MM.1S (cell line): Measurements from ENCODE around the gene AGPAT3.

Source experiments
- DNase-seq: peaks from one replicate; pipeline ENCODE4 v3.0.0-alpha.2; 2015
- H2AFZ ChIP-seq: fragments of 300-600 bp; sonication (generic); 2 replicates; pipeline ENCODE4 v1.6.0; 2016; ENCODE audit warnings: antibody characterized with exemption, low read length
- H3F3A ChIP-seq: fragments of 300-600 bp; sonication (generic); 2 replicates; pipeline ENCODE4 v1.6.1; 2016; ENCODE audit warnings: mild to moderate bottlenecking, antibody characterized with exemption, low read length, moderate library complexity, mixed read lengths; ENCODE audit not compliant: insufficient read depth
- H3K27ac ChIP-seq: fragments of 300-600 bp; sonication (generic); 2 replicates; pipeline ENCODE4 v1.5.1; 2016; ENCODE audit warnings: mild to moderate bottlenecking, low read length
- H3K27me3 ChIP-seq: fragments of 300-600 bp; sonication (generic); replicated peaks from 2 replicates; pipeline ENCODE4 v1.6.0; 2016; ENCODE audit warnings: low read length; ENCODE audit not compliant: insufficient read depth
- H3K36me3 ChIP-seq: fragments of 300-600 bp; sonication (generic); replicated peaks from 2 replicates; pipeline ENCODE4 v1.6.1; 2016; ENCODE audit warnings: mild to moderate bottlenecking, low read length, mixed read lengths; ENCODE audit not compliant: insufficient read depth
- H3K4me1 ChIP-seq: fragments of 300-600 bp; sonication (generic); 2 replicates; pipeline ENCODE4 v1.6.1; 2016; ENCODE audit warnings: low read length, mixed read lengths
- H3K4me2 ChIP-seq: fragments of 300-600 bp; sonication (generic); 2 replicates; pipeline ENCODE4 v1.6.0; 2016; ENCODE audit warnings: low read depth, low read length
- H3K4me3 ChIP-seq: fragments of 300-600 bp; sonication (generic); 2 replicates; pipeline ENCODE4 v1.5.1; 2016; ENCODE audit warnings: low read length, mixed read lengths
- H3K79me2 ChIP-seq: fragments of 300-600 bp; sonication (generic); 2 replicates; pipeline ENCODE4 v1.6.1; 2016; ENCODE audit warnings: mixed run types, low read length, mixed read lengths
- H3K9ac ChIP-seq: fragments of 300-600 bp; sonication (generic); 2 replicates; pipeline ENCODE4 v1.6.1; 2016; ENCODE audit warnings: low read length, mixed read lengths
- H3K9me2 ChIP-seq: fragments of 300-600 bp; sonication (generic); replicated peaks from 2 replicates; pipeline ENCODE4 v1.6.1; 2016; ENCODE audit warnings: mild to moderate bottlenecking, low read length, mixed read lengths; ENCODE audit not compliant: insufficient read depth
- H3K9me3 ChIP-seq: fragments of 300-600 bp; sonication (generic); replicated peaks from 2 replicates; pipeline ENCODE4 v1.6.1; 2016; ENCODE audit warnings: mild to moderate bottlenecking, low read length, mixed read lengths; ENCODE audit not compliant: insufficient read depth
- H4K20me1 ChIP-seq: fragments of 300-600 bp; sonication (generic); 2 replicates; pipeline ENCODE4 v1.6.1; 2016; ENCODE audit warnings: mild to moderate bottlenecking, low read length, moderate library complexity, mixed read lengths; ENCODE audit not compliant: insufficient read depth
- CTCF ChIP-seq: fragments of 300-600 bp; sonication (generic); IDR thresholded peaks from 2 replicates; pipeline ENCODE4 v1.5.1; 2016; ENCODE audit warnings: antibody characterized with exemption, low read length, mixed read lengths
- EZH2 ChIP-seq: fragments of 300-600 bp; sonication (generic); optimal IDR thresholded peaks from 2 replicates; pipeline ENCODE3; 2017; ENCODE audit warnings: low read depth, mild to moderate bottlenecking, antibody characterized with exemption, low read length, mixed read lengths
- EZH2phosphoT487 ChIP-seq: fragments of 300-600 bp; sonication (generic); IDR thresholded peaks from 2 replicates; pipeline ENCODE4 v1.6.1; 2018; ENCODE audit warnings: antibody characterized with exemption, low read length

Gene AGPAT3

GRCh38 chr21:43959231-43960116 is 94.5 kb downstream of the AGPAT3 start:
- 0 out of 2 replicates have a peak, but pooled peaks cover 3% of the 10 kb centered on the region for H3F3A ChIP-seq
- no peak overlapping the region for H3K27ac ChIP-seq
- no peak overlapping the region for H3K4me2 ChIP-seq
- H3K79me2 ChIP-seq, result peaks cover 39% of the 10 kb centered on the region
- H3K4me1 ChIP-seq, result no peaks in the 10 kb centered on the region
- no peak for DNase-seq
- TF ChIP-seq EZH2phosphoT487 (no peak), CTCF (no peak), EZH2 (no peak)
- no peak overlapping the region for H2AFZ ChIP-seq
- H4K20me1 ChIP-seq, result no peaks in the 10 kb centered on the region
- no peaks in the 10 kb centered on the region for H3K9me2 ChIP-seq
- H3K4me3 ChIP-seq, result no peak overlapping the region
- H3K9ac ChIP-seq, result no peak overlapping the region
- H3K9me3 ChIP-seq, result no peaks in the 10 kb centered on the region
- H3K36me3 ChIP-seq, result peaks cover 7% of the 10 kb centered on the region
- H3K27me3 ChIP-seq, result no peaks in the 10 kb centered on the region

GRCh38 chr21:43961382-43961909 is 96.4 kb downstream of the AGPAT3 start:
- H3K27me3 ChIP-seq, result no peaks in the 10 kb centered on the region
- TF ChIP-seq EZH2 (no peak), CTCF (no peak), EZH2phosphoT487 (no peak)
- H2AFZ ChIP-seq, result no peak overlapping the region
- no peaks in the 10 kb centered on the region for H3K9me2 ChIP-seq
- H4K20me1 ChIP-seq, result no peaks in the 10 kb centered on the region
- no peaks in the 10 kb centered on the region for H3K9me3 ChIP-seq
- H3K4me1 ChIP-seq, result no peaks in the 10 kb centered on the region
- no peak overlapping the region for H3K27ac ChIP-seq
- H3K79me2 ChIP-seq, result peaks cover 28% of the 10 kb centered on the region
- DNase-seq, result no peak
- H3K36me3 ChIP-seq, result peaks cover 7% of the 10 kb centered on the region
- 0 out of 2 replicates have a peak, but pooled peaks cover 3% of the 10 kb centered on the region for H3F3A ChIP-seq
- H3K4me2 ChIP-seq, result no peak overlapping the region
- no peak overlapping the region for H3K4me3 ChIP-seq
- no peak overlapping the region for H3K9ac ChIP-seq

- Histone ChIP-seq H4K20me1 (no peaks in the 10 kb centered on the region), H3K9ac (no peak overlapping the region)
Measured at GRCh38 chr21:43965911-43966585, 101.0 kb downstream of the AGPAT3 start.

More at GRCh38 chr21:43965911-43966585, 101.0 kb downstream of the AGPAT3 start:
- Histone ChIP-seq H3K79me2 (peaks cover 14% of the 10 kb centered on the region; the same call in 1 of the 2 replicates), H3K4me3 (no peak overlapping the region), H3K9me3 (no peaks in the 10 kb centered on the region), H3K27me3 (no peaks in the 10 kb centered on the region), H3K36me3 (no peaks in the 10 kb centered on the region; the same call in 1 of the 2 replicates), H3K27ac (no peak overlapping the region), H2AFZ (no peak overlapping the region), H3F3A (no peaks in the 10 kb centered on the region), H3K4me2 (no peak overlapping the region), H3K4me1 (no peaks in the 10 kb centered on the region), H3K9me2 (no peaks in the 10 kb centered on the region)
- DNase-seq, result no peak
- TF ChIP-seq EZH2phosphoT487, result no peak
- no peak for TF ChIP-seq CTCF
- TF ChIP-seq EZH2, result no peak
